GM23338 (cell line): ENCODE results near the gene SLC25A11. TPM values are rescaled to one million over a fixed set of nuclear protein-coding genes. Genes with fewer than 3 reads are reported as not detected.
A peak's percentile ranks its signal among the peaks of the same experiment; 100 is the strongest.

Experiments used
- ATAC-seq: fragments of 200-7000 bp; cut with Tn5 transposase; 3 replicates; pipeline ENCODE4 v1.9.1; 2020
- DNase-seq: peaks from one replicate; pipeline ENCODE4 v3.0.0-alpha.2; 2015; ENCODE audit warnings: low spot score
- H2AFZ ChIP-seq: fragments of 200-600 bp; sonication (generic); 2 replicates; pipeline ENCODE4 v1.8.0; 2016; ENCODE audit warnings: antibody characterized with exemption, mild to moderate bottlenecking, moderate library complexity
- H3F3A ChIP-seq: fragments of 200-600 bp; sonication (generic); replicated peaks from 2 replicates; pipeline ENCODE4 v1.8.0; 2017; ENCODE audit warnings: antibody characterized with exemption, mixed run types, low read depth
- H3K27ac ChIP-seq: fragments of 200-600 bp; sonication (generic); 2 replicates; pipeline ENCODE4 v1.6.1; 2016; ENCODE audit warnings: low read depth
- H3K27me3 ChIP-seq: fragments of 200-600 bp; sonication (generic); 2 replicates; pipeline ENCODE4 v1.8.0; 2016; ENCODE audit warnings: mild to moderate bottlenecking, mixed run types, moderate library complexity; ENCODE audit not compliant: insufficient read depth
- H3K36me3 ChIP-seq: fragments of 200-600 bp; sonication (generic); 2 replicates; pipeline ENCODE4 v1.8.0; 2016; ENCODE audit warnings: mild to moderate bottlenecking; ENCODE audit not compliant: insufficient read depth
- H3K4me1 ChIP-seq: fragments of 200-600 bp; sonication (generic); 2 replicates; pipeline ENCODE4 v1.8.0; 2016; ENCODE audit warnings: mild to moderate bottlenecking, moderate library complexity; ENCODE audit not compliant: insufficient read depth
- H3K4me2 ChIP-seq: fragments of 200-600 bp; sonication (generic); 2 replicates; pipeline ENCODE4 v1.7.1; 2017; ENCODE audit warnings: mixed run types
- H3K4me3 ChIP-seq: fragments of 200-600 bp; sonication (generic); 2 replicates; pipeline ENCODE4 v1.6.1; 2016; ENCODE audit warnings: mixed run types
- H3K79me2 ChIP-seq: fragments of 200-600 bp; sonication (generic); replicated peaks from 2 replicates; pipeline ENCODE4 v1.8.0; 2017; ENCODE audit warnings: mild to moderate bottlenecking; ENCODE audit not compliant: insufficient read depth
- H3K9me2 ChIP-seq: fragments of 200-600 bp; sonication (generic); 2 replicates; pipeline ENCODE4 v1.8.0; 2017; ENCODE audit not compliant: insufficient read depth
- H4K20me1 ChIP-seq: fragments of 200-600 bp; sonication (generic); replicated peaks from 2 replicates; pipeline ENCODE4 v1.8.0; 2017; ENCODE audit warnings: mild to moderate bottlenecking; ENCODE audit not compliant: insufficient read depth
- H3K27ac Mint-ChIP-seq: 2 replicates; pipeline ENCODE4 v1.8.0; 2020; ENCODE audit warnings: inconsistent platforms, mild to moderate bottlenecking, moderate library complexity, mixed read lengths
- H3K27me3 Mint-ChIP-seq: 3 replicates; pipeline ENCODE4 v1.8.0; 2022; ENCODE audit warnings: low read depth, mild to moderate bottlenecking, moderate library complexity, mixed read lengths, inconsistent platforms; ENCODE audit not compliant: insufficient read depth, poor library complexity
- H3K36me3 Mint-ChIP-seq: 3 replicates; pipeline ENCODE4 v1.8.0; 2021; ENCODE audit warnings: low read depth, mild to moderate bottlenecking, inconsistent platforms, moderate library complexity, mixed read lengths
- H3K4me1 Mint-ChIP-seq: 3 replicates; pipeline ENCODE4 v1.8.0; 2020; ENCODE audit warnings: mild to moderate bottlenecking, inconsistent platforms, mixed read lengths
- H3K4me3 Mint-ChIP-seq: 3 replicates; pipeline ENCODE4 v1.8.0; 2021; ENCODE audit warnings: moderate library complexity, mild to moderate bottlenecking, inconsistent platforms, mixed read lengths
- H3K9me3 Mint-ChIP-seq: 3 replicates; pipeline ENCODE4 v1.8.0; 2020; ENCODE audit warnings: moderate library complexity, mild to moderate bottlenecking, inconsistent platforms, mixed read lengths
- CREB1 ChIP-seq: fragments of 250-450 bp; sonication (Bioruptor Pico); IDR thresholded peaks from 2 replicates; pipeline ENCODE4 v1.5.0; 2020; ENCODE audit warnings: low read depth, mild to moderate bottlenecking, moderate library complexity
- CTCF ChIP-seq, 2 experiments: fragments of 200-600 bp in 1 of 2; sonication (generic) in 1 of 2; conservative IDR thresholded peaks; 2 replicates each; pipeline versions ENCODE4 v1.5.1 to v1.6.1; 2016 to 2017; ENCODE audit warnings: antibody characterized with exemption in 2 of 2, low read depth in 2 of 2, mild to moderate bottlenecking in 2 of 2, moderate library complexity in 1 of 2
- ETS1 ChIP-seq: IDR thresholded peaks from 2 replicates; pipeline ENCODE4 v1.6.1; 2016; ENCODE audit warnings: antibody characterized with exemption
- EZH2 ChIP-seq: fragments of 200-600 bp; sonication (generic); IDR thresholded peaks from one replicate; pipeline ENCODE4 v1.8.0; 2017; ENCODE audit warnings: antibody characterized with exemption, mild to moderate bottlenecking, low read depth; ENCODE audit not compliant: unreplicated experiment
- EZH2phosphoT487 ChIP-seq: fragments of 200-600 bp; sonication (generic); IDR thresholded peaks from one replicate; pipeline ENCODE4 v1.8.1; 2018; ENCODE audit warnings: antibody characterized with exemption; ENCODE audit not compliant: unreplicated experiment
- JUNB ChIP-seq: IDR thresholded peaks from one replicate; pipeline ENCODE4 v1.6.1; 2016; ENCODE audit warnings: antibody characterized with exemption; ENCODE audit not compliant: unreplicated experiment
- POLR2AphosphoS5 ChIP-seq: IDR thresholded peaks from 2 replicates; pipeline ENCODE4 v1.6.1; 2016; ENCODE audit warnings: antibody characterized with exemption, low read depth
- ZNF331 ChIP-seq: fragments of 250-450 bp; sonication (Bioruptor Pico); IDR thresholded peaks from 2 replicates; pipeline ENCODE4 v1.5.0; 2020; ENCODE audit warnings: low read depth, mild to moderate bottlenecking, moderate library complexity
- polyA plus RNA-seq: library from polyadenylated mRNA; unstranded; fragments of >200 nt; fragmentation: Nextera tagmentation; extraction: Ambion mirVana; gene quantifications from 2 replicates; pipeline ENCODE4 v1.2.1, GENCODE V29; 2016
- total RNA-seq: library from RNA; depleted of rRNA; stranded (reverse); fragments of >200 nt; shearing (Covaris generic); gene quantifications from 2 replicates; pipeline ENCODE4 v1.2.3, GENCODE V29; 2014

Gene SLC25A11
- total and polyA plus RNA-seq, 2 experiments from 2014 or later, result 37.8 to 73.6 TPM

GRCh38 chr17:4986951-4987766 is 47.3 kb upstream of the SLC25A11 start, which contains the start of gene CAMTA2:
Gene CAMTA2 (minus strand): TSS chr17:4987675. CDS start chr17:4986222, 1,453 bp downstream.
- Histone ChIP-seq H3K9me2 (no peaks in the 10 kb centered on the region), H3K36me3 (no peaks in the 10 kb centered on the region), H3K4me2 (peak within 1 kb of the TSS; percentile 97), H3K27me3 (0 out of 2 replicates have a peak, but pooled peaks cover 8% of the 10 kb centered on the region), H3K27ac (0 out of 2 replicates have a peak within 1 kb of the TSS, but pooled peaks have one; percentile 19), H3F3A (peaks cover 11% of the 10 kb centered on the region; the same call in 1 of the 2 replicates), H2AFZ (peak within 1 kb of the TSS; percentile 97), H3K4me3 (peak within 1 kb of the TSS; percentile 87), H3K4me1 (peaks cover 15% of the 10 kb centered on the region), H3K79me2 (no peaks in the 10 kb centered on the region), H4K20me1 (no peaks in the 10 kb centered on the region)
- peak within 1 kb of the TSS; percentile 84 for H3K4me3 Mint-ChIP-seq
- DNase-seq (peak; percentile 91), ATAC-seq (peak; percentile 83)
- no peaks in the 10 kb centered on the region; the same call in 2 of the 3 replicates for H3K9me3 Mint-ChIP-seq
- peaks cover 4% of the 10 kb centered on the region; the same call in 1 of the 3 replicates for H3K36me3 Mint-ChIP-seq
- peaks cover 26% of the 10 kb centered on the region for H3K4me1 Mint-ChIP-seq
- no peak within 1 kb of the TSS for H3K27ac Mint-ChIP-seq
- peaks cover 34% of the 10 kb centered on the region for H3K27me3 Mint-ChIP-seq
- TF ChIP-seq ETS1 (peak; percentile 65), CTCF (conservative IDR thresholded peaks at IDR 0.05; ENCODE audit: low read depth in 2 of 2) (peak; percentile 58 to 75), CREB1 (CRISPR knock-in tag) (peak; percentile 84), POLR2AphosphoS5 (peak; percentile 69), JUNB (no peak), EZH2phosphoT487 (no peak)

- no peaks in the 10 kb centered on the region for H3K36me3 ChIP-seq
- no peaks in the 10 kb centered on the region; the same call in 2 of the 3 replicates for H3K9me3 Mint-ChIP-seq
- H3K4me3 ChIP-seq, result peak overlapping the region; percentile 87
- peaks cover 15% of the 10 kb centered on the region for H3K4me1 ChIP-seq
- H3K9me2 ChIP-seq, result no peaks in the 10 kb centered on the region
- no peak overlapping the region for H3K27ac Mint-ChIP-seq
- DNase-seq (peak; percentile 18), ATAC-seq (no peak)
- H3K4me3 Mint-ChIP-seq, result peak overlapping the region; percentile 84
- no peaks in the 10 kb centered on the region for H3K79me2 ChIP-seq
- 0 out of 2 replicates have a peak, but pooled peaks cover 8% of the 10 kb centered on the region for H3K27me3 ChIP-seq
- peaks cover 7% of the 10 kb centered on the region; the same call in 2 of the 3 replicates for H3K36me3 Mint-ChIP-seq
- H4K20me1 ChIP-seq, result no peaks in the 10 kb centered on the region
- H3K4me1 Mint-ChIP-seq, result peaks cover 26% of the 10 kb centered on the region
- no peak overlapping the region for H3K27ac ChIP-seq
- no peak overlapping the region for H2AFZ ChIP-seq
- H3K4me2 ChIP-seq, result peak overlapping the region; percentile 97
- TF ChIP-seq EZH2phosphoT487 (no peak), JUNB (no peak), EZH2 (no peak), ZNF331 (CRISPR knock-in tag) (no peak), CREB1 (CRISPR knock-in tag) (no peak), ETS1 (no peak)
- H3K27me3 Mint-ChIP-seq, result peaks cover 34% of the 10 kb centered on the region
- peaks cover 11% of the 10 kb centered on the region; the same call in 1 of the 2 replicates for H3F3A ChIP-seq
These were observed 46.6 kb upstream of the SLC25A11 start for GRCh38 chr17:4986403-4986802.
